B cell (primary cell): Measurements from ENCODE around the gene AXIN1. TPM values are rescaled to one million over a fixed set of nuclear protein-coding genes. Genes with fewer than 3 reads are reported as not detected.

Source experiments
- ATAC-seq: fragments of 200-7000 bp; cut with Tn5 transposase; one replicate; pipeline ENCODE4 v1.10.0; 2021; ENCODE audit warnings: low read depth, mild to moderate bottlenecking, moderate number of reproducible peaks, moderate library complexity
- CTCF ChIA-PET: fragments of 350-600 bp; sonication (Branson Sonifier 250); formaldehyde crosslinking; loops from one replicate; lab custom pipeline; 2021; ENCODE audit warnings: antibody characterized with exemption, inconsistent platforms; lab: Charles Lee
- POLR2A ChIA-PET: fragments of 350-600 bp; sonication (Branson Sonifier 250); formaldehyde crosslinking; loops from one replicate; lab custom pipeline; 2021; ENCODE audit warnings: antibody characterized with exemption; lab: Charles Lee
- DNase-seq: peaks from one replicate; pipeline ENCODE4 v3.0.0; 2013
- H2AFZ ChIP-seq: 2 replicates; pipeline ENCODE4 v1.6.1; 2012; ENCODE audit warnings: mild to moderate bottlenecking, low read depth, low read length; ENCODE audit not compliant: insufficient read depth, poor library complexity, severe bottlenecking
- H3K27ac ChIP-seq, 2 donors: 1 replicate in 1 of 2; 2 replicates in 1 of 2; pipeline ENCODE4 v1.5.1; 2012 to 2013; ENCODE audit warnings: low read length in 2 of 2, mild to moderate bottlenecking in 2 of 2, moderate library complexity in 1 of 2
- H3K27me3 ChIP-seq, 4 experiments: fragments of 200-600 bp in 1 of 4; sonication (generic) in 1 of 4; replicated peaks in 1 of 4; 1 replicate in 2 of 4; 2 replicates in 2 of 4; pipeline versions ENCODE4 v1.6.1 to v1.7.0; 2013 to 2016; ENCODE audit warnings: low read length in 3 of 4, mild to moderate bottlenecking in 2 of 4, mixed read lengths in 1 of 4, moderate library complexity in 1 of 4; ENCODE audit not compliant: insufficient read depth in 4 of 4, control insufficient read depth in 3 of 4; ENCODE audit errors: control extremely low read depth in 1 of 4
- H3K36me3 ChIP-seq, 2 experiments: replicated peaks in 1 of 2; 1 replicate in 1 of 2; 2 replicates in 1 of 2; pipeline versions ENCODE4 v1.6.1 to v1.7.1; 2013; ENCODE audit warnings: low read length in 1 of 2; ENCODE audit not compliant: insufficient read depth in 2 of 2, control insufficient read depth in 1 of 2; ENCODE audit errors: control extremely low read depth in 1 of 2, extremely low read depth in 1 of 2
- H3K4me1 ChIP-seq, 2 donors: fragments of 200-600 bp in 1 of 2; sonication (generic) in 1 of 2; 1 replicate in 1 of 2; 2 replicates in 1 of 2; pipeline versions ENCODE4 v1.5.1 to v1.6.1; 2013 to 2017; ENCODE audit warnings: low read length in 2 of 2; ENCODE audit not compliant: control insufficient read depth in 2 of 2, insufficient read depth in 2 of 2
- H3K4me2 ChIP-seq: replicated peaks from 2 replicates; pipeline ENCODE3; 2012; ENCODE audit warnings: mild to moderate bottlenecking, low read depth, low read length; ENCODE audit not compliant: poor library complexity, severe bottlenecking
- H3K4me3 ChIP-seq, 5 experiments: fragments of 200-600 bp in 1 of 5; sonication (generic) in 1 of 5; 1 replicate in 3 of 5; 2 replicates in 2 of 5; pipeline versions ENCODE4 v1.5.1 to v1.7.0; 2011 to 2016; ENCODE audit warnings: low read length in 4 of 5, mild to moderate bottlenecking in 4 of 5, low read depth in 2 of 5, control low read depth in 1 of 5, moderate library complexity in 1 of 5; ENCODE audit not compliant: insufficient read depth in 1 of 5; ENCODE audit errors: control extremely low read depth in 1 of 5, extremely low read depth in 1 of 5
- H3K79me2 ChIP-seq: fragments of 200-600 bp; sonication (generic); one replicate; pipeline ENCODE4 v1.6.0; 2016; ENCODE audit warnings: low read length; ENCODE audit not compliant: control insufficient read depth, insufficient read depth
- H3K9ac ChIP-seq: fragments of 200-600 bp; sonication (generic); 2 replicates; pipeline ENCODE4 v1.6.1; 2017; ENCODE audit warnings: mild to moderate bottlenecking, low read length, moderate library complexity
- H3K9me3 ChIP-seq, 3 donors: one replicate each; pipeline versions ENCODE4 v1.6.1 to v1.7.1; 2013; ENCODE audit warnings: low read length in 2 of 3; ENCODE audit not compliant: control insufficient read depth in 2 of 3, insufficient read depth in 1 of 3; ENCODE audit errors: control extremely low read depth in 1 of 3
- H4K20me1 ChIP-seq: 2 replicates; pipeline ENCODE4 v1.6.0; 2012; ENCODE audit warnings: mild to moderate bottlenecking, low read length; ENCODE audit not compliant: insufficient read depth, control insufficient read depth, poor library complexity, severe bottlenecking
- H3K27ac Mint-ChIP-seq: one replicate; pipeline ENCODE4 v1.8.0; 2021; ENCODE audit warnings: mixed read lengths
- H3K27me3 Mint-ChIP-seq: one replicate; pipeline ENCODE4 v1.8.0; 2021; ENCODE audit warnings: mixed read lengths
- H3K4me1 Mint-ChIP-seq: one replicate; pipeline ENCODE4 v1.8.0; 2021; ENCODE audit warnings: mixed read lengths
- H3K4me3 Mint-ChIP-seq: one replicate; pipeline ENCODE4 v1.8.0; 2021; ENCODE audit warnings: mixed read lengths
- H3K9me3 Mint-ChIP-seq: one replicate; pipeline ENCODE4 v1.8.0; 2022; ENCODE audit warnings: mixed read lengths; ENCODE audit not compliant: insufficient read depth
- CTCF ChIP-seq: fragments of 200-600 bp; IDR thresholded peaks from one replicate; pipeline ENCODE4 v1.8.0; 2022; ENCODE audit warnings: antibody characterized with exemption, mild to moderate bottlenecking
- EZH2 ChIP-seq: IDR thresholded peaks from 2 replicates; pipeline ENCODE4 v1.6.1; 2012; ENCODE audit warnings: borderline replicate concordance, low read depth, mild to moderate bottlenecking, moderate library complexity, low read length; ENCODE audit not compliant: insufficient read depth, poor library complexity, severe bottlenecking
- WGBS: methylation state at CpG from one replicate; pipeline ENCODE4 v1.1.5; 2013; ENCODE audit warnings: missing lambda C conversion rate; ENCODE audit not compliant: insufficient coverage; 5-methylcytosine and 5-hydroxymethylcytosine counted together
- intact Hi-C: fragments of 100-400 bp; cut with micrococcal nuclease; formaldehyde crosslinking; loops from one replicate; pipeline ENCODE4 v1.10.0; 2022
- polyA plus RNA-seq: library from polyadenylated mRNA; depleted of rRNA; stranded (reverse); fragments of >200 nt; gene quantifications from 2 replicates; pipeline ENCODE4 v1.2.3, GENCODE V29; 2012
- total RNA-seq, 2 donors: library from RNA; stranded (reverse); fragments of 120-200 nt in 1 of 2; gene quantifications; 1 replicate in 1 of 2; 2 replicates in 1 of 2; pipeline versions ENCODE4 v1.2.3 to v1.2.4, GENCODE V29; 2013 to 2022

The AXIN1 gene
- total and polyA plus RNA-seq, 2 donors (not counting 1 experiment from before 2014, with no cell fraction given): 39.0 to 40.8 TPM

- H3K9me3 Mint-ChIP-seq: no peaks in the 10 kb centered on the region
- Histone ChIP-seq H3K27me3 (no peaks in the 10 kb centered on the region), H3K4me3 (no peak overlapping the region), H3K27ac (no peak overlapping the region), H3K9me3 (no peaks in the 10 kb centered on the region), H3K9ac (no peak overlapping the region), H4K20me1 (no peaks in the 10 kb centered on the region), H3K4me2 (peak overlapping the region; percentile 64), H3K36me3 (peaks cover 0 to 56% of the 10 kb centered on the region in 2 experiments), H3K79me2 (no peaks in the 10 kb centered on the region), H2AFZ (no peak overlapping the region), H3K4me1 (peaks cover 6 to 18% of the 10 kb centered on the region in 2 donors)
- ChIA-PET POLR2A (interaction anchor here (0.5 kb wide), 2 partner anchors 13 to 268 kb away, joined by 7 to 8 read pairs; no protein-coding TSS in a partner anchor), CTCF (interaction anchor here (0.9 to 1.7 kb wide), 4 partner anchors 9 to 265 kb away, joined by 3 to 8 read pairs (median 4); partner anchors contain the start of gene DECR2)
- TF ChIP-seq EZH2 (no peak), CTCF (no peak)
- no peak for DNase-seq
- H3K27ac Mint-ChIP-seq: peak overlapping the region; percentile 83
- H3K27me3 Mint-ChIP-seq: no peaks in the 10 kb centered on the region
- peak overlapping the region; percentile 70 for H3K4me3 Mint-ChIP-seq
- intact Hi-C loops: no loop called here
- H3K4me1 Mint-ChIP-seq: peaks cover 17% of the 10 kb centered on the region
- WGBS: 85% methylated on average over 31 of the region's 31 CpGs
- ATAC-seq: no peak
These were observed 19.2 kb upstream of the AXIN1 start for GRCh38 chr16:371515-372301.
